ENCODE results near the gene RBM24.

DNA sequence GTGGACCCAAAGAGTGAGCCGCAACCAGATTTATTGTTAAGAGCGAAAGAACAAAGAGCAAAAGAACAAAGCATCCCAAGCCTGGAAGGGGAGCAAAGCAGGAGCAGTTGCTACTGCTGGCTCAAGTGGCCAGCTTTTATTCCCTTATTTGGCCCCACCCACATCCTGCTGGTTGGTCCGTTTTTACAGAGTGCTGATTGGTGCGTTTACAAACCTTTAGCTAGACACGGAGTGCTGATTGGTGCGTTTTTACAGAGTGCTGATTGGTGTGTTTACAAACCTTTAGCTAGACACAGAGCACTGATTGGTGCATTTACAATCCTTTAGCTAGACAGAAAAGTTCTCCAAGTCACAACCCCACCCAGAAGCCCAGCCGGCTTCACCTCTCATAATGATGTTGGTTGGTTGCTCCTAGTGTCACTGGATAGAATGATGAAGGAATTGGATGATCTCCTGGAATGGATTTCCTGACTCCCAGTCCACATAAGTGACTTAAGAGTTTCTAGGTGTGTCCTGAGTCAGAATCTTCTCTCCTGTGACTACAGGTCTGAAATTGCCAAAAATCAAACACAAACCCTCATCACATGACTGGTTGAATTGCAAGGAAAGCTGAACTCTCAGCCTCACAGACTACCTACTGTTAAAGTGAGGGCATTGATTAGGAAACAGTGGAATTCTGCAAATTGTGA is 60.1 kb downstream of the RBM24 start:
- TF ChIP-seq, protein P1, sequence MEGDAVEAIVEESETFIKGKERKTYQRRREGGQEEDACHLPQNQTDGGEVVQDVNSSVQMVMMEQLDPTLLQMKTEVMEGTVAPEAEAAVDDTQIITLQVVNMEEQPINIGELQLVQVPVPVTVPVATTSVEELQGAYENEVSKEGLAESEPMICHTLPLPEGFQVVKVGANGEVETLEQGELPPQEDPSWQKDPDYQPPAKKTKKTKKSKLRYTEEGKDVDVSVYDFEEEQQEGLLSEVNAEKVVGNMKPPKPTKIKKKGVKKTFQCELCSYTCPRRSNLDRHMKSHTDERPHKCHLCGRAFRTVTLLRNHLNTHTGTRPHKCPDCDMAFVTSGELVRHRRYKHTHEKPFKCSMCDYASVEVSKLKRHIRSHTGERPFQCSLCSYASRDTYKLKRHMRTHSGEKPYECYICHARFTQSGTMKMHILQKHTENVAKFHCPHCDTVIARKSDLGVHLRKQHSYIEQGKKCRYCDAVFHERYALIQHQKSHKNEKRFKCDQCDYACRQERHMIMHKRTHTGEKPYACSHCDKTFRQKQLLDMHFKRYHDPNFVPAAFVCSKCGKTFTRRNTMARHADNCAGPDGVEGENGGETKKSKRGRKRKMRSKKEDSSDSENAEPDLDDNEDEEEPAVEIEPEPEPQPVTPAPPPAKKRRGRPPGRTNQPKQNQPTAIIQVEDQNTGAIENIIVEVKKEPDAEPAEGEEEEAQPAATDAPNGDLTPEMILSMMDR (IDR thresholded peaks at IDR 0.05; ENCODE audit: low read depth, low read length) = no peak
- no peak for TF ChIP-seq EZH2phosphoT487 (IDR thresholded peaks at IDR 0.05; ENCODE audit: low read depth)
